ENCODE data around the gene LOXL1. TPM values are rescaled to one million over a fixed set of nuclear protein-coding genes. Genes with fewer than 3 reads are reported as not detected.
A peak's percentile ranks its signal among the peaks of the same experiment; 100 is the strongest.

Gene LOXL1
- polyA plus RNA-seq, 1 experiment = 114 TPM

DNA sequence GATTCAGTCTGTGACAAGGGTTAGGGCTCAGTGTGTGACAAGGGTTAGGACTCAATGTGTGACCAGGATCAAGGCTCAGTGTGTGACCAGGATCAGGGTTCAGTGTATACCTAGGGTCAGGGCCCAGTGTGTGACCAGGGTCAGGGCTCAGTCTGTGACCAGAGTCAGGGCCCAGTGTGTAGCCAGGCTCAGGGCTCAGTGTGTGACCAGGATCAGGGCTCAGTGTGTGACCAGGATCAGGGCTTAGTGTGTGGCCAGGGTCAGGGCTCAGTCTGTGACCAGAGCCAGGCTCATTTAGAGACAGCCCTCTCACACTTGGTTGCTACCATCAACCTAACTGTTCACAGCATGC lies 24.2 kb downstream of the LOXL1 start:
- ChIA-PET POLR2A (interaction anchor here (0.6 to 1.2 kb wide), 4 partner anchors 18 to 28 kb away, joined by 3 to 8 read pairs (median 4); partner anchors contain the start of gene LOXL1), CTCF (interaction anchor here (0.6 to 3.7 kb wide), 24 partner anchors 9 to 372 kb away, joined by 3 to 38 read pairs (median 5); partner anchors contain the start of genes LOXL1 and TBC1D21)
- H3K27me3 ChIP-seq (ENCODE audit: control insufficient read depth, insufficient read depth, low read length) = no peaks in the 10 kb centered on the region
- DNase-seq (ENCODE audit: low read depth, low spot score) = no peak
- H3K9me3 ChIP-seq (ENCODE audit: control insufficient read depth, insufficient read depth, low read length) = no peaks in the 10 kb centered on the region
- no peak overlapping the region for H3K4me3 ChIP-seq (ENCODE audit: low read depth, low read length)
- no peak for TF ChIP-seq CTCF (IDR thresholded peaks at IDR 0.05; ENCODE audit: low read depth, low read length)
- peak overlapping the region; percentile 22 for H3K27ac ChIP-seq (ENCODE audit: low read depth, low read length)

GRCh38 chr15:73950831-73951561 lies 24.7 kb downstream of the LOXL1 start:
- POLR2A ChIA-PET = interaction anchor here (0.6 to 1.3 kb wide), 7 partner anchors 10 to 28 kb away, joined by 3 to 8 read pairs (median 4); partner anchors contain the start of gene LOXL1
- Histone ChIP-seq H3K27me3 (ENCODE audit: control insufficient read depth, insufficient read depth, low read length) (no peaks in the 10 kb centered on the region), H3K9me3 (ENCODE audit: control insufficient read depth, insufficient read depth, low read length) (no peaks in the 10 kb centered on the region), H3K27ac (ENCODE audit: low read depth, low read length) (peak overlapping the region; percentile 82), H3K4me3 (ENCODE audit: low read depth, low read length) (no peak overlapping the region)
- DNase-seq (ENCODE audit: low read depth, low spot score) = peak; percentile 86
- TF ChIP-seq CTCF (IDR thresholded peaks at IDR 0.05; ENCODE audit: low read depth, low read length) = peak; percentile 87
- CTCF ChIA-PET = interaction anchor here (0.6 to 3.7 kb wide), 29 partner anchors 9 to 371 kb away, joined by 3 to 38 read pairs (median 5); partner anchors contain the start of genes LOXL1, PML and TBC1D21

- peak overlapping the region; percentile 82 for H3K27ac ChIP-seq (ENCODE audit: low read depth, low read length)
- no peaks in the 10 kb centered on the region for H3K27me3 ChIP-seq (ENCODE audit: control insufficient read depth, insufficient read depth, low read length)
- no peak overlapping the region for H3K4me3 ChIP-seq (ENCODE audit: low read depth, low read length)
- ChIA-PET CTCF (interaction anchor here (0.6 to 3.7 kb wide), 27 partner anchors 9 to 370 kb away, joined by 3 to 38 read pairs (median 5); partner anchors contain the start of genes LOXL1, PML and TBC1D21), POLR2A (interaction anchor here (0.8 to 1.3 kb wide), 5 partner anchors 10 to 29 kb away, joined by 3 to 8 read pairs (median 4); partner anchors contain the start of gene LOXL1)
- TF ChIP-seq CTCF (IDR thresholded peaks at IDR 0.05; ENCODE audit: low read depth, low read length) = no peak
- no peak for DNase-seq (ENCODE audit: low read depth, low spot score)
- H3K9me3 ChIP-seq (ENCODE audit: control insufficient read depth, insufficient read depth, low read length) = no peaks in the 10 kb centered on the region
Measured at GRCh38 chr15:73951601-73952000, 25.3 kb downstream of the LOXL1 start.

DNA sequence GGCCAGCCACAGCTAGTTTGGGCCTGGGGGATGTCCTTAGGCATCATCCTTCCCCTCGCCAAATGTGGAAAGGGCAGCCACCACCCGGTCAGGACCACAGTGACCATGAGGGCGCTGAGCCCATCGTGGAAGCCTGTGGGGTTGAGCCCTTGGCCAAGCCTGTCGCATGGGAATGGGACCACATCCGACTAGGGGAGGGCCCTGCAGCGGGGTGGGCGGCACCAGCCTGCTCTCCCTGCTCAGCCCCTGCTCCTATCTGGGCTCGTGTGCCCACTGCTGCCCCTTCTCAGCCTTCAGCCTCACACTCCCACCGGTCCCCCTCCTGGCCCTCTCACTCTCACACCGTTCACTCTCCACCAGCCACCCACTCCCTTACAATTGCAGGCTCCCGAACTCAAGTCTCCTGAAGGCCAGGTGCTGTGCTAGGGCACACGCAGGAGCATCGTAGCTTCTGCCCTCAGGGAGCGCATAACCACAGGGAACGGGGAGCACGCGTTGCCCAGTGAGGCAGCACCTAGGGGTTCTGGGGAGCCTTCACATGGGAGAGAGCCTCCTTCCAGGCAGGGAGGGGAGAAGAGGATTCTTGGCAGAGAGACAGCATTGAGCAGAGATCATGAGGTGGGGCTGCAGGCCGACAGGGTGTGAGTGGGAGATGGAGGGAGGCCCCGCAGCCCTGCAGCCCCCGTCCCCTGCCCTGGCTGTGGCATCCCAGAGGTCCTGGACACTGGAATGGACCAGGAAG lies 26.1 kb downstream of the LOXL1 start:
- TF ChIP-seq CTCF (IDR thresholded peaks at IDR 0.05; ENCODE audit: low read depth, low read length) = no peak
- Histone ChIP-seq H3K4me3 (ENCODE audit: low read depth, low read length) (no peak overlapping the region), H3K27me3 (ENCODE audit: control insufficient read depth, insufficient read depth, low read length) (no peaks in the 10 kb centered on the region), H3K9me3 (ENCODE audit: control insufficient read depth, insufficient read depth, low read length) (no peaks in the 10 kb centered on the region), H3K27ac (ENCODE audit: low read depth, low read length) (no peak overlapping the region)
- DNase-seq (ENCODE audit: low read depth, low spot score) = no peak
- POLR2A ChIA-PET = interaction anchor here (1.3 kb wide), 1 partner anchor 11 kb away, joined by 4 read pairs; no protein-coding TSS in a partner anchor
- CTCF ChIA-PET = interaction anchor here (0.7 to 3.7 kb wide), 13 partner anchors 11 to 370 kb away, joined by 3 to 38 read pairs (median 5); partner anchors contain the start of genes LOXL1 and TBC1D21

Measured in AG04450 (cell line).